IMR-90 (cell line): ENCODE results near the gene ARHGAP15. TPM values are rescaled to one million over a fixed set of nuclear protein-coding genes. Genes with fewer than 3 reads are reported as not detected.

Source experiments
- ATAC-seq: fragments of 200-7000 bp; cut with Tn5 transposase; 2 replicates; pipeline ENCODE4 v1.9.1; 2020; ENCODE audit warnings: low read depth, mild to moderate bottlenecking, moderate library complexity
- BruUV-seq: library from RNA; stranded (reverse); fragments of 400-500 nt; replicated peaks from 2 replicates; lab custom pipeline; 2021; lab: Mats Ljungman, UMichigan
- CTCF ChIA-PET: fragments of 300-600 bp; formaldehyde crosslinking; extraction: SDS; loops from one replicate; lab custom pipeline; 2021; ENCODE audit warnings: antibody characterized with exemption; lab: Yijun Ruan, JAX
- POLR2A ChIA-PET: fragments of 300-600 bp; sonication (Branson Sonifier 250); formaldehyde crosslinking; loops from one replicate; lab custom pipeline; 2022; ENCODE audit warnings: antibody characterized with exemption; ENCODE audit not compliant: unreplicated experiment; lab: Charles Lee
- DNase-seq: peaks from one replicate; pipeline ENCODE4 v3.0.0; 2013
- H2AFZ ChIP-seq: replicated peaks from 2 replicates; pipeline ENCODE3; 2013; ENCODE audit warnings: low read length, mild to moderate bottlenecking; ENCODE audit not compliant: poor library complexity
- H2AK5ac ChIP-seq: 2 replicates; pipeline ENCODE4 v1.6.1; 2013; ENCODE audit warnings: low read depth, low read length, inconsistent platforms
- H2AK9ac ChIP-seq: replicated peaks from 2 replicates; pipeline ENCODE3; 2013; ENCODE audit warnings: mild to moderate bottlenecking, low read depth, low read length, moderate library complexity; ENCODE audit not compliant: poor library complexity
- H2BK120ac ChIP-seq: 2 replicates; pipeline ENCODE4 v1.6.1; 2013; ENCODE audit warnings: low read depth, low read length, inconsistent platforms
- H2BK15ac ChIP-seq: 3 replicates; pipeline ENCODE4 v1.6.1; 2013; ENCODE audit warnings: low read depth, low read length, inconsistent platforms
- H2BK20ac ChIP-seq: 2 replicates; pipeline ENCODE4 v1.6.1; 2013; ENCODE audit warnings: low read depth, mild to moderate bottlenecking, inconsistent platforms, low read length, moderate library complexity
- H2BK5ac ChIP-seq: 2 replicates; pipeline ENCODE4 v1.6.1; 2013; ENCODE audit warnings: mild to moderate bottlenecking, low read depth, low read length, inconsistent platforms; ENCODE audit not compliant: poor library complexity, severe bottlenecking
- H3K14ac ChIP-seq: replicated peaks from 2 replicates; pipeline ENCODE4 v1.6.1; 2013; ENCODE audit warnings: low read depth, low read length, inconsistent platforms
- H3K18ac ChIP-seq: 2 replicates; pipeline ENCODE4 v1.6.1; 2013; ENCODE audit warnings: low read depth, low read length, control low read depth
- H3K23ac ChIP-seq: 2 replicates; pipeline ENCODE4 v1.6.1; 2013; ENCODE audit warnings: low read depth, low read length, inconsistent platforms
- H3K27ac ChIP-seq: 2 replicates; pipeline ENCODE4 v1.5.1; 2013; ENCODE audit warnings: mild to moderate bottlenecking, control low read depth, low read length; ENCODE audit not compliant: insufficient read depth
- H3K27me3 ChIP-seq: 2 replicates; pipeline ENCODE4 v1.6.1; 2013; ENCODE audit warnings: low read length; ENCODE audit not compliant: control insufficient read depth, insufficient read depth
- H3K36me3 ChIP-seq: 2 replicates; pipeline ENCODE4 v1.6.1; 2013; ENCODE audit warnings: low read length, mixed read lengths; ENCODE audit not compliant: control insufficient read depth, insufficient read depth
- H3K4ac ChIP-seq: 2 replicates; pipeline ENCODE4 v1.6.1; 2013; ENCODE audit warnings: low read depth, low read length, inconsistent platforms
- H3K4me1 ChIP-seq: 2 replicates; pipeline ENCODE4 v1.6.1; 2013; ENCODE audit warnings: low read length, mixed read lengths; ENCODE audit not compliant: control insufficient read depth, insufficient read depth
- H3K4me2 ChIP-seq: 2 replicates; pipeline ENCODE4 v1.6.1; 2013; ENCODE audit warnings: low read depth, mild to moderate bottlenecking, control low read depth, low read length, moderate library complexity
- H3K4me3 ChIP-seq: 2 replicates; pipeline ENCODE4 v1.5.1; 2013; ENCODE audit warnings: low read depth, mild to moderate bottlenecking, control low read depth, low read length, moderate library complexity; ENCODE audit not compliant: insufficient read depth
- H3K56ac ChIP-seq: 2 replicates; pipeline ENCODE4 v1.6.1; 2013; ENCODE audit warnings: low read length, inconsistent platforms; ENCODE audit not compliant: insufficient read depth; ENCODE audit errors: extremely low read depth
- H3K79me1 ChIP-seq, 2 experiments: 2 replicates each; pipeline ENCODE4 v1.6.1; 2013; ENCODE audit warnings: low read length in 2 of 2, inconsistent platforms in 1 of 2, low read depth in 1 of 2
- H3K9ac ChIP-seq: 2 replicates; pipeline ENCODE4 v1.6.1; 2013; ENCODE audit warnings: low read depth, low read length, control low read depth
- H3K9me1 ChIP-seq: 2 replicates; pipeline ENCODE4 v1.6.1; 2013; ENCODE audit warnings: low read length, inconsistent platforms; ENCODE audit not compliant: insufficient read depth
- H3K9me3 ChIP-seq: 2 replicates; pipeline ENCODE4 v1.6.1; 2013; ENCODE audit warnings: low read length; ENCODE audit not compliant: control insufficient read depth, insufficient read depth
- H4K20me1 ChIP-seq: 2 replicates; pipeline ENCODE4 v1.6.1; 2013; ENCODE audit warnings: low read length, inconsistent platforms; ENCODE audit not compliant: insufficient read depth
- H4K5ac ChIP-seq: 2 replicates; pipeline ENCODE4 v1.6.1; 2013; ENCODE audit warnings: mild to moderate bottlenecking, low read depth, low read length, control low read depth
- H4K8ac ChIP-seq, 2 experiments: 2 replicates each; pipeline ENCODE4 v1.6.1; 2013; ENCODE audit warnings: low read depth in 2 of 2, low read length in 2 of 2, control low read depth in 1 of 2, inconsistent platforms in 1 of 2
- H4K91ac ChIP-seq: 2 replicates; pipeline ENCODE4 v1.6.1; 2013; ENCODE audit warnings: low read depth, low read length, inconsistent platforms; ENCODE audit not compliant: insufficient read depth
- CEBPB ChIP-seq: IDR thresholded peaks from 2 replicates; pipeline ENCODE4 v1.6.1; 2012; ENCODE audit warnings: low read depth, low read length, improper control_type of control experiment
- CHD1 ChIP-seq: IDR thresholded peaks from 2 replicates; pipeline ENCODE4 v1.6.1; 2012; ENCODE audit warnings: low read depth, low read length, improper control_type of control experiment
- CTCF ChIP-seq: conservative IDR thresholded peaks from 2 replicates; pipeline ENCODE4 v1.5.1; 2012; ENCODE audit warnings: mild to moderate bottlenecking, low read depth, low read length, improper control_type of control experiment
- MAFK ChIP-seq: IDR thresholded peaks from 2 replicates; pipeline ENCODE4 v1.6.1; 2012; ENCODE audit warnings: low read depth, low read length, improper control_type of control experiment
- MAZ ChIP-seq: IDR thresholded peaks from 2 replicates; pipeline ENCODE4 v1.6.1; 2012; ENCODE audit warnings: low read depth, mild to moderate bottlenecking, low read length, improper control_type of control experiment, moderate library complexity, borderline replicate concordance
- MXI1 ChIP-seq: IDR thresholded peaks from 2 replicates; pipeline ENCODE4 v1.6.1; 2012; ENCODE audit warnings: low read depth, mild to moderate bottlenecking, low read length, moderate library complexity, borderline replicate concordance
- POLR2A ChIP-seq: IDR thresholded peaks from 2 replicates; pipeline ENCODE4 v1.6.1; 2012; ENCODE audit warnings: mild to moderate bottlenecking, low read depth, low read length
- RAD21 ChIP-seq: IDR thresholded peaks from 2 replicates; pipeline ENCODE4 v1.6.1; 2012; ENCODE audit warnings: low read length, improper control_type of control experiment
- RCOR1 ChIP-seq: IDR thresholded peaks from 2 replicates; pipeline ENCODE4 v1.6.1; 2012; ENCODE audit warnings: mild to moderate bottlenecking, low read length, improper control_type of control experiment; ENCODE audit not compliant: insufficient replicate concordance
- RFX5 ChIP-seq: IDR thresholded peaks from 2 replicates; pipeline ENCODE4 v1.8.0; 2012; ENCODE audit warnings: low read depth, mild to moderate bottlenecking, low read length, moderate library complexity
- SMC3 ChIP-seq: fragments of 150-350 bp; IDR thresholded peaks from 2 replicates; pipeline ENCODE4 v1.6.1; 2016; ENCODE audit warnings: low read depth, mild to moderate bottlenecking, antibody characterized with exemption, low read length, moderate library complexity
- USF2 ChIP-seq: fragments of 150-350 bp; IDR thresholded peaks from 2 replicates; pipeline ENCODE4 v1.6.1; 2017; ENCODE audit warnings: mild to moderate bottlenecking, antibody characterized with exemption, low read length, low read depth
- whole genome bisulfite sequencing, 2 experiments: methylation state at CpG; one replicate each; pipeline versions ENCODE4 v1.1.5 to v1.1.7; 2013; ENCODE audit warnings: missing lambda C conversion rate in 2 of 2; ENCODE audit not compliant: insufficient read length in 1 of 2; ENCODE audit errors: extremely low coverage in 2 of 2; 5-methylcytosine and 5-hydroxymethylcytosine counted together
- dilution Hi-C: fragments of 300-500 bp; cut with HindIII; formaldehyde crosslinking; loops from one replicate; pipeline ENCODE4 v1.14.3; 2018; ENCODE audit warnings: low sequenced_read_pairs; ENCODE audit not compliant: unreplicated experiment
- in situ Hi-C: fragments of 300-500 bp; cut with MboI; formaldehyde crosslinking; loops from 3 replicates; pipeline ENCODE4 v1.14.3; 2019; ENCODE audit warnings: low sequenced_read_pairs, inconsistent platforms, mixed read lengths
- intact Hi-C: fragments of 100-400 bp; cut with micrococcal nuclease; formaldehyde crosslinking; loops from 2 replicates; pipeline ENCODE4 v1.10.0; 2022
- polyA plus RNA-seq, 3 experiments: library from polyadenylated mRNA; depleted of rRNA; stranded (reverse); fragments of >200 nt; gene quantifications; 2 replicates each; pipeline ENCODE4 v1.2.3, GENCODE V29; 2012; ENCODE audit warnings: low replicate concordance in 1 of 3
- total RNA-seq: library from RNA; depleted of rRNA; stranded (reverse); fragments of >200 nt; gene quantifications from 2 replicates; pipeline ENCODE4 v1.2.3, GENCODE V29; 2012
- TF ChIP-seq, protein P1 (sequence below): fragments of 150-350 bp; IDR thresholded peaks from 2 replicates; pipeline ENCODE4 v1.6.1; 2016; ENCODE audit warnings: low read depth, mild to moderate bottlenecking, low read length, moderate library complexity, borderline replicate concordance

The ARHGAP15 gene
- total and polyA plus RNA-seq, 2 of the 4 experiments (the other 2 are of a cell fraction): not detected

GRCh38 chr2:143622106-143622505 is 492.9 kb downstream of the ARHGAP15 start:
- H3K9ac ChIP-seq: no peak overlapping the region
- CTCF ChIA-PET: no interaction called here
- H3K9me1 ChIP-seq: no peaks in the 10 kb centered on the region
- no peaks in the 10 kb centered on the region for H3K79me1 ChIP-seq
- H2BK15ac ChIP-seq: no peak overlapping the region
- no peak overlapping the region for H3K4me3 ChIP-seq
- DNase-seq: no peak
- H3K56ac ChIP-seq: no peak overlapping the region
- H3K18ac ChIP-seq: no peak overlapping the region
- no peak overlapping the region for H2AFZ ChIP-seq
- in situ Hi-C loops (no loop called here), intact Hi-C loops (no loop called here), dilution Hi-C loops (no loop called here)
- H3K4ac ChIP-seq: no peak overlapping the region
- H2AK9ac ChIP-seq: no peak overlapping the region
- H4K8ac ChIP-seq: no peak overlapping the region
- H2BK120ac ChIP-seq: no peak overlapping the region
- TF ChIP-seq RAD21 (no peak), USF2 (no peak), CEBPB (no peak), CTCF (no peak), CHD1 (no peak), MXI1 (no peak), POLR2A (no peak), MAZ (no peak), RFX5 (no peak), MAFK (no peak), RCOR1 (no peak), SMC3 (no peak)
- TF ChIP-seq, protein P1, sequence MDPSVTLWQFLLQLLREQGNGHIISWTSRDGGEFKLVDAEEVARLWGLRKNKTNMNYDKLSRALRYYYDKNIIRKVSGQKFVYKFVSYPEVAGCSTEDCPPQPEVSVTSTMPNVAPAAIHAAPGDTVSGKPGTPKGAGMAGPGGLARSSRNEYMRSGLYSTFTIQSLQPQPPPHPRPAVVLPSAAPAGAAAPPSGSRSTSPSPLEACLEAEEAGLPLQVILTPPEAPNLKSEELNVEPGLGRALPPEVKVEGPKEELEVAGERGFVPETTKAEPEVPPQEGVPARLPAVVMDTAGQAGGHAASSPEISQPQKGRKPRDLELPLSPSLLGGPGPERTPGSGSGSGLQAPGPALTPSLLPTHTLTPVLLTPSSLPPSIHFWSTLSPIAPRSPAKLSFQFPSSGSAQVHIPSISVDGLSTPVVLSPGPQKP: no peak
- POLR2A ChIA-PET: no interaction called here
- no peak for ATAC-seq
- H3K36me3 ChIP-seq: no peaks in the 10 kb centered on the region
- no peaks in the 10 kb centered on the region for H3K4me1 ChIP-seq
- no peaks in the 10 kb centered on the region for H3K27me3 ChIP-seq
- BruUV-seq: no TSS peak
- H2BK5ac ChIP-seq: no peak overlapping the region
- no peak overlapping the region for H2BK20ac ChIP-seq
- no peak overlapping the region for H4K91ac ChIP-seq
- no peak overlapping the region for H2AK5ac ChIP-seq
- H3K23ac ChIP-seq: no peak overlapping the region
- H3K27ac ChIP-seq: no peak overlapping the region
- WGBS, 2 experiments: no CpG with 5 or more reads among the region's 2 CpGs
- 0 out of 2 replicates have a peak, but pooled peaks cover 2% of the 10 kb centered on the region for H3K9me3 ChIP-seq
- H4K20me1 ChIP-seq: no peaks in the 10 kb centered on the region
- H3K4me2 ChIP-seq: no peak overlapping the region
- H4K5ac ChIP-seq: no peak overlapping the region
- no peak overlapping the region for H3K14ac ChIP-seq
